GM18502 (cell line): ENCODE measurements around the gene WRNIP1.

Source experiments
- ATAC-seq: cut with Tn5 transposase; IDR thresholded peaks from one replicate; pipeline ENCODE4 v1.9.1; 2021; ENCODE audit warnings: mild to moderate bottlenecking; ENCODE audit not compliant: unreplicated experiment, poor library complexity

Gene WRNIP1

GRCh38 chr6:2739335-2739734 lies 25.9 kb upstream of the WRNIP1 start:
- ATAC-seq, result no peak

- no peak for ATAC-seq
Measured at GRCh38 chr6:2740581-2740980, 24.6 kb upstream of the WRNIP1 start.

- no peak for ATAC-seq
Measured at GRCh38 chr6:2741756-2742155, 23.4 kb upstream of the WRNIP1 start.

GRCh38 chr6:2743280-2744208 lies 21.6 kb upstream of the WRNIP1 start:
- no peak for ATAC-seq

GRCh38 chr6:2744209-2744771 lies 20.9 kb upstream of the WRNIP1 start:
- ATAC-seq, result no peak

GRCh38 chr6:2744778-2745177 lies 20.4 kb upstream of the WRNIP1 start:
- no peak for ATAC-seq

GRCh38 chr6:2745246-2745645 lies 19.9 kb upstream of the WRNIP1 start:
- no peak for ATAC-seq

GRCh38 chr6:2746557-2747061 lies 18.6 kb upstream of the WRNIP1 start:
- no peak for ATAC-seq

GRCh38 chr6:2748183-2748582 lies 17.0 kb upstream of the WRNIP1 start:
- ATAC-seq, result no peak

- ATAC-seq, result no peak
Measured at GRCh38 chr6:2749969-2750600, 15.1 kb upstream of the WRNIP1 start.

- ATAC-seq, result no peak
Measured at GRCh38 chr6:2750832-2751231, 14.4 kb upstream of the WRNIP1 start, which contains the start of gene MYLK4. MYLK4 (minus strand) TSS chr6:2750922; CDS start chr6:2749294, 1,628 bp downstream.

- ATAC-seq, result no peak
Measured at GRCh38 chr6:2751871-2752270, 13.3 kb upstream of the WRNIP1 start.

GRCh38 chr6:2752477-2753109 lies 12.6 kb upstream of the WRNIP1 start:
- ATAC-seq, result no peak

- no peak for ATAC-seq
Measured at GRCh38 chr6:2753110-2753489, 12.1 kb upstream of the WRNIP1 start.

GRCh38 chr6:2753743-2754142 lies 11.4 kb upstream of the WRNIP1 start:
- no peak for ATAC-seq

GRCh38 chr6:2754393-2754792 lies 10.8 kb upstream of the WRNIP1 start:
- no peak for ATAC-seq

GRCh38 chr6:2754911-2755310 lies 10.3 kb upstream of the WRNIP1 start:
- no peak for ATAC-seq

GRCh38 chr6:2755456-2755855 lies 9.7 kb upstream of the WRNIP1 start:
- ATAC-seq, result no peak

GRCh38 chr6:2756241-2756640 lies 9.0 kb upstream of the WRNIP1 start:
- no peak for ATAC-seq

- no peak for ATAC-seq
Measured at GRCh38 chr6:2756687-2757224, 8.4 kb upstream of the WRNIP1 start.
